HFFc6 (cell line): ENCODE data around the gene KCNQ1. TPM values are rescaled to one million over a fixed set of nuclear protein-coding genes. Genes with fewer than 3 reads are reported as not detected.

Experiments
- DNase-seq: peaks from one replicate; pipeline ENCODE4 v3.0.0-alpha.2; 2018
- H3K27ac Mint-ChIP-seq: 2 replicates; pipeline ENCODE4 v1.8.0; 2020; ENCODE audit warnings: mild to moderate bottlenecking, mixed read lengths
- H3K27me3 Mint-ChIP-seq: 2 replicates; pipeline ENCODE4 v1.8.0; 2021; ENCODE audit warnings: mild to moderate bottlenecking, moderate library complexity, mixed read lengths; ENCODE audit not compliant: insufficient read depth
- H3K36me3 Mint-ChIP-seq: 2 replicates; pipeline ENCODE4 v1.8.0; 2021; ENCODE audit warnings: low read depth, mixed read lengths
- H3K4me1 Mint-ChIP-seq: 2 replicates; pipeline ENCODE4 v1.8.0; 2020; ENCODE audit warnings: low read depth, mixed read lengths
- H3K4me3 Mint-ChIP-seq: 2 replicates; pipeline ENCODE4 v1.8.0; 2020; ENCODE audit warnings: mild to moderate bottlenecking, moderate library complexity, mixed read lengths
- H3K9me3 Mint-ChIP-seq: 2 replicates; pipeline ENCODE4 v1.8.0; 2020; ENCODE audit warnings: mild to moderate bottlenecking, mixed read lengths
- CTCF ChIP-seq: fragments of 200-600 bp; sonication (generic); IDR thresholded peaks from 2 replicates; pipeline ENCODE4 v1.5.0; 2021; ENCODE audit warnings: antibody characterized with exemption, mild to moderate bottlenecking
- total RNA-seq, 6 experiments: library from RNA; stranded (reverse); fragmentation: NEBNext Ultra II Directional; extraction: Animal tissue kit (Norgen Biotek cat#: 25700); gene quantifications; 2 replicates in 1 of 6; 3 replicates in 5 of 6; pipeline ENCODE4 v1.2.3, GENCODE V29; 2021

KCNQ1 gene
- total RNA-seq, 6 experiments from 2014 or later = not detected

GRCh38 chr11:2532704-2533586 lies 88.1 kb downstream of the KCNQ1 start:
- TF ChIP-seq CTCF = peak; percentile 99
- Mint-ChIP-seq H3K4me1 (peaks cover 16% of the 10 kb centered on the region), H3K36me3 (no peaks in the 10 kb centered on the region), H3K4me3 (peak overlapping the region; percentile 81), H3K9me3 (no peaks in the 10 kb centered on the region), H3K27me3 (peaks cover 19% of the 10 kb centered on the region), H3K27ac (peak overlapping the region; percentile 83)
- DNase-seq = peak; percentile 77

- peak; percentile 85 for DNase-seq
- no peaks in the 10 kb centered on the region for H3K36me3 Mint-ChIP-seq
- no peak for TF ChIP-seq CTCF
- H3K9me3 Mint-ChIP-seq = no peaks in the 10 kb centered on the region
- peaks cover 16% of the 10 kb centered on the region for H3K4me1 Mint-ChIP-seq
- H3K27me3 Mint-ChIP-seq = peaks cover 14% of the 10 kb centered on the region
- H3K4me3 Mint-ChIP-seq = peak overlapping the region; percentile 81
- H3K27ac Mint-ChIP-seq = peak overlapping the region; percentile 83; the same call in 1 of the 2 replicates
Measured at GRCh38 chr11:2533587-2534133, 88.9 kb downstream of the KCNQ1 start.

- 0 out of 2 replicates have a peak overlapping the region, but pooled peaks have one; percentile 83 for H3K27ac Mint-ChIP-seq
- no peak for DNase-seq
- H3K9me3 Mint-ChIP-seq = no peaks in the 10 kb centered on the region
Measured at GRCh38 chr11:2534134-2534956, 89.5 kb downstream of the KCNQ1 start.

GRCh38 chr11:2534957-2535672 lies 90.3 kb downstream of the KCNQ1 start:
- DNase-seq = no peak
- Mint-ChIP-seq H3K27ac (no peak overlapping the region), H3K9me3 (no peaks in the 10 kb centered on the region), H3K36me3 (no peaks in the 10 kb centered on the region), H3K4me1 (peaks cover 16% of the 10 kb centered on the region), H3K4me3 (no peak overlapping the region), H3K27me3 (peaks cover 10% of the 10 kb centered on the region)
- no peak for TF ChIP-seq CTCF

More at GRCh38 chr11:2534134-2534956, 89.5 kb downstream of the KCNQ1 start:
- no peak for TF ChIP-seq CTCF
- Mint-ChIP-seq H3K4me3 (no peak overlapping the region), H3K36me3 (no peaks in the 10 kb centered on the region), H3K27me3 (peaks cover 13% of the 10 kb centered on the region), H3K4me1 (peaks cover 16% of the 10 kb centered on the region)
